ENCODE measurements around the gene RBMS3.

The RBMS3 gene

DNA sequence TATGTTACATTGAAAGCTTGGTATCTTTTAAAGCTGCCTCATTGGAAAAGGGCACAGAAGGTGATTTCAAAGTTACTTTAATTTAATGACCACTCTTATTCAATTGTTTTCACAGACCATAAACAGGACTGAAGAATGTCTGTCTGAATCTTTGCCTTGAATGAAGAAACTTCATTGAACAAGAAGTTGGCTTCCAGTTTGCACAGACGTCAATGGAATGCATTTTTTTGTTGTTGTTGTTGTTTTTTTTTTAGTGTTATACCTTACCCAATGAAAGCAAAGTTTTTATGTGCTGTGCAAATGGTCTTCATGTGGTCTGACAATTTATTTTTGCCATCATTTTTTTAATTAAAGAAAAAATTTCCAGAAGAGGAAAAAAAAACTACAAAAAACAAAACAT is 722.9 kb downstream of the RBMS3 start:
- Histone ChIP-seq H3K36me3 (ENCODE audit: control insufficient read depth in 1 of 2, insufficient read depth in 2 of 2, low read length in 2 of 2) (no peaks in the 10 kb centered on the region), H3K27me3 (ENCODE audit: control insufficient read depth in 1 of 2, insufficient read depth in 2 of 2, low read length in 2 of 2) (no peaks in the 10 kb centered on the region), H3K9me3 (ENCODE audit: control insufficient read depth in 1 of 2, low read length in 2 of 2) (no peaks in the 10 kb centered on the region), H3K9ac (ENCODE audit: low read depth in 1 of 2, low read length in 2 of 2) (no peak overlapping the region), H3K4me1 (ENCODE audit: control insufficient read depth in 1 of 2, insufficient read depth in 2 of 2, low read length in 2 of 2) (no peaks in the 10 kb centered on the region), H3K27ac (ENCODE audit: low read depth, low read length) (no peak overlapping the region), H3K4me3 (ENCODE audit: low read depth in 1 of 2, low read length in 2 of 2) (no peak overlapping the region)

DNA sequence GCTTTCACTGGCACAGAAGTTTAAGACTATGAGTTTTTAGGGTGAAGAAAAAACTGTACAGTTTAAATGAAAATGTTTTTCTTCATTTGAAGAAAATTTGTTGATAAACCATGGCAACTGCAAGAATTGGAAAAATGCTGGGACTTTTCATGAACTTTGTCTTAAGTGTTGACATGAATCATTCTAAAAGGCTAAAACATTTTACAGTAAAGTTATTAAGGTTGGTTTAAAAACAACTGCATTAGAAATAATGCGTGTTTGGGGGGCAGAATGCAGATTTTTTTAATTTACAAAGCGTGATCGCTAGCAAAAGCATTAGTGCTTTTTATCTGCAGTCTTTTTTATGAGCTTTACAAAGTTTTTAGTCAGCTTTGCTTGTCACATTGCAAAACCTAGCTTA is 723.6 kb downstream of the RBMS3 start:
- Histone ChIP-seq H3K4me3 (ENCODE audit: low read depth in 1 of 2, low read length in 2 of 2) (no peak overlapping the region), H3K4me1 (ENCODE audit: control insufficient read depth in 1 of 2, insufficient read depth in 2 of 2, low read length in 2 of 2) (no peaks in the 10 kb centered on the region), H3K27me3 (ENCODE audit: control insufficient read depth in 1 of 2, insufficient read depth in 2 of 2, low read length in 2 of 2) (no peaks in the 10 kb centered on the region), H3K9ac (ENCODE audit: low read depth in 1 of 2, low read length in 2 of 2) (no peak overlapping the region), H3K9me3 (ENCODE audit: control insufficient read depth in 1 of 2, low read length in 2 of 2) (no peaks in the 10 kb centered on the region), H3K27ac (ENCODE audit: low read depth, low read length) (no peak overlapping the region), H3K36me3 (ENCODE audit: control insufficient read depth in 1 of 2, insufficient read depth in 2 of 2, low read length in 2 of 2) (no peaks in the 10 kb centered on the region)

GRCh38 chr3:30006111-30006510 is 725.2 kb downstream of the RBMS3 start:
- Histone ChIP-seq H3K4me1 (ENCODE audit: control insufficient read depth in 1 of 2, insufficient read depth in 2 of 2, low read length in 2 of 2) (no peaks in the 10 kb centered on the region), H3K9me3 (ENCODE audit: control insufficient read depth in 1 of 2, low read length in 2 of 2) (no peaks in the 10 kb centered on the region), H3K36me3 (ENCODE audit: control insufficient read depth in 1 of 2, insufficient read depth in 2 of 2, low read length in 2 of 2) (no peaks in the 10 kb centered on the region), H3K27me3 (ENCODE audit: control insufficient read depth in 1 of 2, insufficient read depth in 2 of 2, low read length in 2 of 2) (no peaks in the 10 kb centered on the region), H3K27ac (ENCODE audit: low read depth, low read length) (no peak overlapping the region), H3K9ac (ENCODE audit: low read depth in 1 of 2, low read length in 2 of 2) (no peak overlapping the region), H3K4me3 (ENCODE audit: low read depth in 1 of 2, low read length in 2 of 2) (no peak overlapping the region)

DNA sequence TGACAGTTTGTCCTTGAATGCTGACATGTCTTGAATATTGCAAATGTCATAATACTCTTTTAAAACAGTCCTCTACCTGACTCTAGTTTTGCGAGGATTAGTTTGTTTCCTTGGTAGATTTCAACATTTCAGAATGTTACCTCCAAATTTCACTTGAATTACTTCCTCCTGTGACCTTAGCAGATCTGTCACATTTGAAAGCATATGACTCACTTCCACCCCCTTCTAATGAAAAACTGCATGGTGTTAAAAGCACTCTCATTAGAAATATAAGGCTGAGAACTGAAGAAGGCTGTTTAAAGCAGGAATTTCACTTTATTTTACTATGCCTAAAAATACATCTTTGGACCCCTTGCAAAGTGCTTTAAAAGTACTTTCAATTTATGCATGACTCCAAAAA is 726.8 kb downstream of the RBMS3 start:
- no peaks in the 10 kb centered on the region for H3K27me3 ChIP-seq (ENCODE audit: control insufficient read depth in 1 of 2, insufficient read depth in 2 of 2, low read length in 2 of 2)
- H3K27ac ChIP-seq (ENCODE audit: low read depth, low read length): no peak overlapping the region
- no peaks in the 10 kb centered on the region for H3K36me3 ChIP-seq (ENCODE audit: control insufficient read depth in 1 of 2, insufficient read depth in 2 of 2, low read length in 2 of 2)
- H3K9me3 ChIP-seq (ENCODE audit: control insufficient read depth in 1 of 2, low read length in 2 of 2): no peaks in the 10 kb centered on the region
- H3K9ac ChIP-seq (ENCODE audit: low read depth in 1 of 2, low read length in 2 of 2): no peak overlapping the region
- no peaks in the 10 kb centered on the region for H3K4me1 ChIP-seq (ENCODE audit: control insufficient read depth in 1 of 2, insufficient read depth in 2 of 2, low read length in 2 of 2)
- H3K4me3 ChIP-seq (ENCODE audit: low read depth in 1 of 2, low read length in 2 of 2): no peak overlapping the region

DNA sequence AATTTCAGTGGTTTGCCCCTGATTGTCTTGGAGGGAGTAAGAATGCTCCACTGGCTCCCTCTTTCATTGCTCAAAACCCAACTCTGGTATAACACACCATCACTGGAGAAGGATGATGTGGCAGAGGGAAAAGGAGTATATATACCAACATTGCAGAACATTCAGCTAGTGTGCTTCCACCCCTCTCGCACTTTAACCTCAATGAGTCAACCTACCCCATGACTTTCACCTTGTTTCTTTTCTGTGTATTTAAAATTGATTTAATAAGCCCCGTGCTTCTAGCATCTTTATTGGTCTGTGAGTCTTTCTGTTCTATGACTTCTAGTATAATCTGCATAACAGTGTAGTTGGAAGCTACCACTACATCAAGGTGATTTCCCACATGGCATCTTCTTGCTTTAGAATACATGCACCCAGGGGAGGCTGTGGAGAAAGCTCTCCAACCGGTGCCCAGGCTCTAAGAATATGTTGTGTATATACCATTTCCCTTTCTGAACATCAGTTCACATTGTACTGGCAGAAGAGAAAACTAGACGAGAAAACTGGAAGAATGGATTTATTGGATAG is 730.4 kb downstream of the RBMS3 start:
- H3K27ac ChIP-seq (ENCODE audit: low read depth, low read length): no peak overlapping the region
- no peak overlapping the region for H3K9ac ChIP-seq (ENCODE audit: low read depth in 1 of 2, low read length in 2 of 2)
- no peaks in the 10 kb centered on the region for H3K27me3 ChIP-seq (ENCODE audit: control insufficient read depth in 1 of 2, insufficient read depth in 2 of 2, low read length in 2 of 2)
- no peaks in the 10 kb centered on the region for H3K9me3 ChIP-seq (ENCODE audit: control insufficient read depth in 1 of 2, low read length in 2 of 2)
- H3K4me3 ChIP-seq (ENCODE audit: low read depth in 1 of 2, low read length in 2 of 2): no peak overlapping the region
- no peaks in the 10 kb centered on the region for H3K36me3 ChIP-seq (ENCODE audit: control insufficient read depth in 1 of 2, insufficient read depth in 2 of 2, low read length in 2 of 2)
- H3K4me1 ChIP-seq (ENCODE audit: control insufficient read depth in 1 of 2, insufficient read depth in 2 of 2, low read length in 2 of 2): no peaks in the 10 kb centered on the region

DNA sequence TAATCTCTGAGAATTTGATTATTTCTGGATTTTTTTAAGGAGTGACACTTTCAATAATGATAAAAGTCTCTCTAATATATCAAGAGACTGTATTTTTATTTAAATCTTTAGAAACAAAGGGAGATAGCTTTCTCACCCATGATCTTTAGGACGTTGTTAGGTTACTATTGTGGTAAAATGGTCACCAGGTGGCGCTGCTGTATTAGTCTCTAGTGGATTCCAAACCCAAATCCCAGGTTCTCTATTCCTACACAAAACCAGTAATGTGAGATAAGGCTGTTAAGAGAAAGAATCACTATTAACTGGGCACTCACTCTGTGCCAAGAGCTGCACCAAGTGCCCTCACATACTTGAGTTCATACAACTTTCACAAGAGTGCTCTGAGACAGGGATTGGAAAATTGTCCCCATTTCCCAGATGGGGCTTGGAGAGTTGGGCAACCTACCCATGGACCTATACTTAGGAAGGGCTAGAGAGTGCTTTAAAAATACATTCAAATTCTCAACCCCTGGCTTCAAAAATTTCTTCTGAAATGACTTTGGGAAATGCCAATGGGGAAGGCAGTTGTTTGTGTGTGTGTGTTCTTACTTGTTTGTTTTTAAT is 732.2 kb downstream of the RBMS3 start:
- Histone ChIP-seq H3K4me3 (ENCODE audit: low read depth in 1 of 2, low read length in 2 of 2) (no peak overlapping the region), H3K36me3 (ENCODE audit: control insufficient read depth in 1 of 2, insufficient read depth in 2 of 2, low read length in 2 of 2) (no peaks in the 10 kb centered on the region), H3K9ac (ENCODE audit: low read depth in 1 of 2, low read length in 2 of 2) (no peak overlapping the region), H3K27ac (ENCODE audit: low read depth, low read length) (no peak overlapping the region), H3K4me1 (ENCODE audit: control insufficient read depth in 1 of 2, insufficient read depth in 2 of 2, low read length in 2 of 2) (no peaks in the 10 kb centered on the region), H3K9me3 (ENCODE audit: control insufficient read depth in 1 of 2, low read length in 2 of 2) (no peaks in the 10 kb centered on the region), H3K27me3 (ENCODE audit: control insufficient read depth in 1 of 2, insufficient read depth in 2 of 2, low read length in 2 of 2) (no peaks in the 10 kb centered on the region)

DNA sequence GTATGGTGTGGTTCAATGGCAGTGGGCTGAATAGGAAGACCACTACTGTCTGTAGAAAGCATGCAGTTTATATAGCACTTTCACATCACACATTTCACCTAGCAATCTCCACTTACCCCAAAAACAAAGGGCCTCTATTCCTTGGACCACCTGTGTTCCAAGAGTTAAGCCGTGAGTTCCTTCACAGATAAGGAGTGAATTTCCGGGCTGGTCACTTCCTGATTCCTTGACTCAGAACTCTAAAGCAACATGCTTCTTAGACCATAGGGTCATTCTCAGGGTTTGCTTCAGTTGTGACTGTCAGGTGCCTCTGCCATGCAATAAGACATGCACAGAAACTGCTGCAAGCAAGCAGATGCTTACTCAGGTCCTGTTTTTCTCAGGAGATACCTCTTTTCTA is 737.0 kb downstream of the RBMS3 start:
- no peaks in the 10 kb centered on the region for H3K9me3 ChIP-seq (ENCODE audit: control insufficient read depth in 1 of 2, low read length in 2 of 2)
- no peaks in the 10 kb centered on the region for H3K27me3 ChIP-seq (ENCODE audit: control insufficient read depth in 1 of 2, insufficient read depth in 2 of 2, low read length in 2 of 2)
- no peaks in the 10 kb centered on the region for H3K36me3 ChIP-seq (ENCODE audit: control insufficient read depth in 1 of 2, insufficient read depth in 2 of 2, low read length in 2 of 2)
- H3K9ac ChIP-seq (ENCODE audit: low read depth in 1 of 2, low read length in 2 of 2): no peak overlapping the region
- H3K4me3 ChIP-seq (ENCODE audit: low read depth in 1 of 2, low read length in 2 of 2): no peak overlapping the region
- H3K4me1 ChIP-seq (ENCODE audit: control insufficient read depth in 1 of 2, insufficient read depth in 2 of 2, low read length in 2 of 2): no peaks in the 10 kb centered on the region
- no peak overlapping the region for H3K27ac ChIP-seq (ENCODE audit: low read depth, low read length)

GRCh38 chr3:30020380-30020779 is 739.5 kb downstream of the RBMS3 start:
- Histone ChIP-seq H3K4me3 (ENCODE audit: low read depth in 1 of 2, low read length in 2 of 2) (no peak overlapping the region), H3K27me3 (ENCODE audit: control insufficient read depth in 1 of 2, insufficient read depth in 2 of 2, low read length in 2 of 2) (no peaks in the 10 kb centered on the region), H3K4me1 (ENCODE audit: control insufficient read depth in 1 of 2, insufficient read depth in 2 of 2, low read length in 2 of 2) (no peaks in the 10 kb centered on the region), H3K27ac (ENCODE audit: low read depth, low read length) (no peak overlapping the region), H3K9me3 (ENCODE audit: control insufficient read depth in 1 of 2, low read length in 2 of 2) (no peaks in the 10 kb centered on the region), H3K36me3 (ENCODE audit: control insufficient read depth in 1 of 2, insufficient read depth in 2 of 2, low read length in 2 of 2) (no peaks in the 10 kb centered on the region), H3K9ac (ENCODE audit: low read depth in 1 of 2, low read length in 2 of 2) (no peak overlapping the region)

GRCh38 chr3:30024466-30024865 is 743.6 kb downstream of the RBMS3 start:
- Histone ChIP-seq H3K36me3 (ENCODE audit: control insufficient read depth in 1 of 2, insufficient read depth in 2 of 2, low read length in 2 of 2) (no peaks in the 10 kb centered on the region), H3K27me3 (ENCODE audit: control insufficient read depth in 1 of 2, insufficient read depth in 2 of 2, low read length in 2 of 2) (no peaks in the 10 kb centered on the region), H3K9ac (ENCODE audit: low read depth in 1 of 2, low read length in 2 of 2) (no peak overlapping the region), H3K27ac (ENCODE audit: low read depth, low read length) (no peak overlapping the region), H3K4me1 (ENCODE audit: control insufficient read depth in 1 of 2, insufficient read depth in 2 of 2, low read length in 2 of 2) (peaks cover 0 to 4% of the 10 kb centered on the region in 2 donors), H3K9me3 (ENCODE audit: control insufficient read depth in 1 of 2, low read length in 2 of 2) (no peaks in the 10 kb centered on the region), H3K4me3 (ENCODE audit: low read depth in 1 of 2, low read length in 2 of 2) (no peak overlapping the region)

GRCh38 chr3:30026851-30027250 is 746.0 kb downstream of the RBMS3 start:
- Histone ChIP-seq H3K4me3 (ENCODE audit: low read depth in 1 of 2, low read length in 2 of 2) (no peak overlapping the region), H3K4me1 (ENCODE audit: control insufficient read depth in 1 of 2, insufficient read depth in 2 of 2, low read length in 2 of 2) (peaks cover 0 to 4% of the 10 kb centered on the region in 2 donors), H3K27ac (ENCODE audit: low read depth, low read length) (no peak overlapping the region), H3K27me3 (ENCODE audit: control insufficient read depth in 1 of 2, insufficient read depth in 2 of 2, low read length in 2 of 2) (no peaks in the 10 kb centered on the region), H3K36me3 (ENCODE audit: control insufficient read depth in 1 of 2, insufficient read depth in 2 of 2, low read length in 2 of 2) (no peaks in the 10 kb centered on the region), H3K9ac (ENCODE audit: low read depth in 1 of 2, low read length in 2 of 2) (no peak overlapping the region), H3K9me3 (ENCODE audit: control insufficient read depth in 1 of 2, low read length in 2 of 2) (no peaks in the 10 kb centered on the region)
